HFF-Myc (cell line): Measurements from ENCODE around the gene MRPL11.

Experiments used
- DNase-seq: peaks from one replicate; pipeline ENCODE4 v3.0.0-alpha.2; 2011; ENCODE audit warnings: low read depth; ENCODE audit errors: extremely low read depth
- H3K4me3 ChIP-seq: replicated peaks from 2 replicates; pipeline ENCODE4 v1.5.1; 2011; ENCODE audit warnings: low read depth, mild to moderate bottlenecking, control low read depth, low read length
- CTCF ChIP-seq: IDR thresholded peaks from 2 replicates; pipeline ENCODE4 v1.5.1; 2012; ENCODE audit warnings: mild to moderate bottlenecking, low read depth, low read length, control low read depth; ENCODE audit errors: missing control alignments

Gene MRPL11

GRCh38 chr11:66388780-66389386 is 49.8 kb downstream of the MRPL11 start:
- peak; percentile 95 for TF ChIP-seq CTCF
- H3K4me3 ChIP-seq, result no peak overlapping the region
- DNase-seq, result no peak

- DNase-seq, result peak; percentile 77
- no peak overlapping the region for H3K4me3 ChIP-seq
- TF ChIP-seq CTCF, result peak; percentile 95
Observed at GRCh38 chr11:66386171-66387069, 52.2 kb downstream of the MRPL11 start.
